ENCODE measurements around the gene SHROOM3. TPM values are rescaled to one million over a fixed set of nuclear protein-coding genes. Genes with fewer than 3 reads are reported as not detected.

SHROOM3 gene
- total RNA-seq, 1 donor from 2014 or later = 16.2 TPM

GRCh38 chr4:76751612-76752343 is 316.7 kb downstream of the SHROOM3 start:
- DNase-seq = no peak
- Histone ChIP-seq H3K4me3 (no peak overlapping the region), H3K27me3 (ENCODE audit: low read depth) (no peaks in the 10 kb centered on the region), H3K9me3 (replicated peaks) (peaks cover 5% of the 10 kb centered on the region), H3K27ac (replicated peaks) (no peak overlapping the region), H3K4me1 (peaks cover 18% of the 10 kb centered on the region), H3K36me3 (peaks cover 3% of the 10 kb centered on the region)
- TF ChIP-seq CTCF (IDR thresholded peaks at IDR 0.05; ENCODE audit: borderline replicate concordance) = no peak
- intact Hi-C loops (cut with micrococcal nuclease) = no loop called here

- Histone ChIP-seq H3K27me3 (ENCODE audit: low read depth) (no peaks in the 10 kb centered on the region), H3K9me3 (replicated peaks) (peaks cover 5% of the 10 kb centered on the region), H3K4me1 (peaks cover 18% of the 10 kb centered on the region), H3K27ac (replicated peaks) (peak overlapping the region; percentile 68), H3K36me3 (peaks cover 3% of the 10 kb centered on the region), H3K4me3 (peak overlapping the region; percentile 40)
- intact Hi-C loops (cut with micrococcal nuclease) = no loop called here
- no peak for DNase-seq
- no peak for TF ChIP-seq CTCF (IDR thresholded peaks at IDR 0.05; ENCODE audit: borderline replicate concordance)
Measured at GRCh38 chr4:76752861-76753501, 318.0 kb downstream of the SHROOM3 start.

GRCh38 chr4:76753814-76754213 is 318.8 kb downstream of the SHROOM3 start:
- no peak for TF ChIP-seq CTCF (IDR thresholded peaks at IDR 0.05; ENCODE audit: borderline replicate concordance)
- H3K4me1 ChIP-seq = peaks cover 18% of the 10 kb centered on the region
- peaks cover 3% of the 10 kb centered on the region for H3K36me3 ChIP-seq
- intact Hi-C loops (cut with micrococcal nuclease) = no loop called here
- H3K9me3 ChIP-seq (replicated peaks) = peaks cover 5% of the 10 kb centered on the region
- no peaks in the 10 kb centered on the region for H3K27me3 ChIP-seq (ENCODE audit: low read depth)
- DNase-seq = no peak
- H3K4me3 ChIP-seq = peak overlapping the region; percentile 40
- peak overlapping the region; percentile 68 for H3K27ac ChIP-seq (replicated peaks)

- peaks cover 3% of the 10 kb centered on the region for H3K36me3 ChIP-seq
- H3K4me3 ChIP-seq = no peak overlapping the region
- H3K9me3 ChIP-seq (replicated peaks) = peaks cover 5% of the 10 kb centered on the region
- intact Hi-C loops (cut with micrococcal nuclease) = no loop called here
- H3K27me3 ChIP-seq (ENCODE audit: low read depth) = no peaks in the 10 kb centered on the region
- DNase-seq = no peak
- peaks cover 18% of the 10 kb centered on the region for H3K4me1 ChIP-seq
- TF ChIP-seq CTCF (IDR thresholded peaks at IDR 0.05; ENCODE audit: borderline replicate concordance) = no peak
- H3K27ac ChIP-seq (replicated peaks) = peak overlapping the region; percentile 68
Measured at GRCh38 chr4:76754439-76754838, 319.4 kb downstream of the SHROOM3 start.

GRCh38 chr4:76755756-76756155 is 320.7 kb downstream of the SHROOM3 start:
- no peak overlapping the region for H3K27ac ChIP-seq (replicated peaks)
- no peaks in the 10 kb centered on the region for H3K27me3 ChIP-seq (ENCODE audit: low read depth)
- no peak overlapping the region for H3K4me3 ChIP-seq
- TF ChIP-seq CTCF (IDR thresholded peaks at IDR 0.05; ENCODE audit: borderline replicate concordance) = no peak
- H3K36me3 ChIP-seq = peaks cover 7% of the 10 kb centered on the region
- DNase-seq = no peak
- H3K9me3 ChIP-seq (replicated peaks) = peaks cover 5% of the 10 kb centered on the region
- intact Hi-C loops (cut with micrococcal nuclease) = loop anchor here (5.0 kb wide), 1 partner anchor 243 kb away; no protein-coding TSS in a partner anchor
- peaks cover 18% of the 10 kb centered on the region for H3K4me1 ChIP-seq
